Left kidney (tissue), 2 donors: Measurements from ENCODE around the gene DUSP28. TPM values are rescaled to one million over a fixed set of nuclear protein-coding genes. Genes with fewer than 3 reads are reported as not detected.

ENCODE experiments used
- DNase-seq: peaks from one replicate; pipeline ENCODE4 v3.0.0-alpha.2; 2013
- polyA plus RNA-seq: library from polyadenylated mRNA; unstranded; fragments of 120-200 nt; gene quantifications from one replicate; pipeline ENCODE4 v1.2.1, GENCODE V29; 2013; ENCODE audit not compliant: insufficient read length

DUSP28 gene
- polyA plus RNA-seq, 1 donor = 8.3 TPM

DNA sequence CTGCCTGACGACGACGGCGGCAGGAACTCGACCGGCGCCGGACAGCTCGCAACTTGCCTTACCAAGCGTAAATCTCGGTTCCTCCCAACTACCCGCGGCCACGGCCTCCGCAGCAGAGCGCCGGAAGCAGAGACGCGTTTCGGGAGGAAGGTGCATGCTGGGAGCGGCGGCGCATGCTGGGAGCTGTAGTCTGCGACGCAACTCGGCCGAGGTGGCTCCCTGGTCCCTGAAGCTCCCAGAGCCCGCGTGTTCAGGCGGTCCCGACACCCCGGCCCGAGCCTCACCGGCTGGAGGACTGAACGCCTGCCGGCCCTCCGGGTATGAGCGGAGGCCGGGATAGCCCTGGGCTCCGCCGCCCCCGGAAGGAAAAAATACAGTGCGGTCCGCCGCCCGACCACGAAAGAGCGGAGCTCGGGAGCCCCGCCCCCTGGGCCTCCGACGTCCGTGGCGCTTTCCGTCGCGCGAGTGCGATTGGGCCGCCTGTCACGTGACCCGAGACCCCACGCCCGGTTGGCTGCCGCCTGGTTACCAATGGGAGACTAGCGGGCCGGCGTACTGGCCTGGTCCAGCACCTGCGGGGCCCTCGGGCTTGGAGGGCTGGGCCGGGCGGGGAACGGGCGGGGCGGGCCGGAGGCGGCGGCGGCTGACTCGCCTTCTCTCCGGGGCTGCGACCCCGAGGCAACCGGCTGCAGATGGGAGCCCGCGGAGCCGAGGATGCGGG is 26.2 kb downstream of the DUSP28 start, which contains the start of gene CAPN10:
TSS of gene CAPN10 (plus strand) at position 537 of the 721 bp plus-strand sequence. CDS start at position 715, 178 bp downstream.
- peak; percentile 95 for DNase-seq

DNA sequence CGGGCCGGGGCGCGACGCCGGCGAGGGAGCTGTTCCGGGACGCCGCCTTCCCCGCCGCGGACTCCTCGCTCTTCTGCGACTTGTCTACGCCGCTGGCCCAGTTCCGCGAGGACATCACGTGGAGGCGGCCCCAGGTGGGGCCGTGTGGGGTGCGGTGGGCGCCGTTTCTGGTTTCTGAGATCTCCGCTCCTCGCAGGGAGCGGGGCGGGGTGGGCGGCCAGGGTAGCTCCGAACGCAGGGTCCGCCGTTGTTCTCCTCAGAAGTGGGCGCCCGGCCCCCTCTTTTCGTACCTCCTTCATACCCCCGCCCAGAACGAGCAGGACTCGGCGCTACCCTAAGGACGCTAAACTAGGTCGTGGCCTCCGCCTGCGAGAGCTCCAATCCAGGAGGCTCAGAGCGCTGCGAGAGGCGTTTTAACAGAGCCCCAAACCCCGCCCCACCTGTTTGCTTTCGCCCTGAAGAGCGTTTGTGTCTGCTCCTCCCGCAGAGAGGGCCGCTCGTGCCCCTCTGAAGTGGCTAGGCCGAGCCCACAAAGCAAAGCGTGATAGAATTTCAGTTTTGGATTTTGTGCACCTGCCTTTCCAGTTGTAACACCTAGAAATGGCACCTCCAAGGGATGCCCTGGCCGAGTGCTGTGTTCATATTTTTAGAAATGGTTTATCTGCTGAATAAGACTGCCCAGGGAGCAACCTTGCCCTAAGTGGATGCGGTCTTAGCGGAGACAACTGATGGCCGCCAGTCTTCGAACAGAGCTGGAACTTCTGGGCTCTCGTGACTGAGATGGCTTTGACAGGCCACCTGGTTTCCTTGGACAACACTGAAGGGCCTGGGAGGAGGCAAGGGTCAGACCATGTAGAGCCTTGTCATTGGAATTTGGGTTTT is 27.0 kb downstream of the DUSP28 start:
- DNase-seq = no peak

GRCh38 chr2:240588006-240588655 is 28.0 kb downstream of the DUSP28 start:
- DNase-seq = no peak

GRCh38 chr2:240588669-240589068 is 28.5 kb downstream of the DUSP28 start:
- no peak for DNase-seq

- no peak for DNase-seq
Observed at GRCh38 chr2:240589375-240589774, 29.2 kb downstream of the DUSP28 start.

DNA sequence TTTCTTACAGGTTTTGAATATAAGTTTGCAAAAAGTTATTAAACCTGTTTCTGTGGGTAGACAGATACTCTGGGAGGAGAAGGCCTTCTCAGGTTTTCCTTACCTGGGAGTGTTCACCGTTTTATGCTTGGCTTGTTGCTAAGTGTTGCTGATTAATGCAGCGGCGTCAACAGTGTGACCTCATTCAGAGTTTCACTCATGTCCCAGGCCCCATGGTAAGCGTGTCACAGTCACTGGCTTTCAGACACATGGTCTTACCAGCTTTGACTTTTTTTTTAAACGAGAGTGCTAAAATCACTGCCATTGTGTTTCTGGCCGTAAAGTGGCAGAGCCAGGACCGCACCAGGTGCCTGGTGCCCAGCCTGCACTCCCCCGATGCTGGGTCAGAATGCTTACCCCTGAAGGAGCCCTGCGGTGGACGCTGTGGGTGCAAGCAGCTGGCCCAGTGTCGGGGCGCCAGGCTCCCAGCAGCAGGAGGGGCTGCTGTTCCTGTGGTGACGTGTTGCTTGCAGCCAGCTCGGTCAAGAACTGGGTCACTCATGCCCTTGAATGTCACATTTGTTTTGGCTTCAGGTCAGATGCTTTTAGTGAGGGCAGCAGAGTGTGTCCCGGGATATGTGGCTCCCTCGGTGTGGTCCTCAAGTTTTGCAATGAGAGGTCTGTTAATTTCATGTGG is 29.8 kb downstream of the DUSP28 start:
- DNase-seq = no peak

GRCh38 chr2:240590681-240591111 is 30.5 kb downstream of the DUSP28 start:
- no peak for DNase-seq

DNA sequence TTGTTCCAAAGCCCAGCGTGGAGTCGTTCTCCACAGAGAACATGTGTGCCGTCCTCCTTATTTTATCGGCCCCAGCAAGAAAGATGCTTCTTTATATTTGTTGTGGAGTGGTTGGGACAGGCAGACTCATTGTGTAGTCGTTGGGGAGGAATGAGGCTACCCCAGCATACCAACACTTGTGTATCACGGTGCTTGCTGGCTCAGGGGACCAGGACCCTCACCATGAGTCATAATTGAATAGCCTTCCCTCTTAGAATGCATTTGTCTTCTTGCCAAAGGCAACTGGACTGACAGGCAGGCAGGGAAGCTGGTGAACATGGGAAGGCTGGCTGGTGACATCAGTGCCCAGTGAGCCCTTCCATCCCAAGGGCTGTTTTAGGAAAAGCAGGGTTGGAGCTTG is 31.1 kb downstream of the DUSP28 start:
- no peak for DNase-seq

GRCh38 chr2:240591784-240592183 is 31.6 kb downstream of the DUSP28 start:
- DNase-seq = no peak

- no peak for DNase-seq
Observed at GRCh38 chr2:240593026-240593702, 33.0 kb downstream of the DUSP28 start.

GRCh38 chr2:240593703-240594451 is 33.7 kb downstream of the DUSP28 start:
- no peak for DNase-seq

- DNase-seq = no peak
Observed at GRCh38 chr2:240594511-240595380, 34.6 kb downstream of the DUSP28 start.

DNA sequence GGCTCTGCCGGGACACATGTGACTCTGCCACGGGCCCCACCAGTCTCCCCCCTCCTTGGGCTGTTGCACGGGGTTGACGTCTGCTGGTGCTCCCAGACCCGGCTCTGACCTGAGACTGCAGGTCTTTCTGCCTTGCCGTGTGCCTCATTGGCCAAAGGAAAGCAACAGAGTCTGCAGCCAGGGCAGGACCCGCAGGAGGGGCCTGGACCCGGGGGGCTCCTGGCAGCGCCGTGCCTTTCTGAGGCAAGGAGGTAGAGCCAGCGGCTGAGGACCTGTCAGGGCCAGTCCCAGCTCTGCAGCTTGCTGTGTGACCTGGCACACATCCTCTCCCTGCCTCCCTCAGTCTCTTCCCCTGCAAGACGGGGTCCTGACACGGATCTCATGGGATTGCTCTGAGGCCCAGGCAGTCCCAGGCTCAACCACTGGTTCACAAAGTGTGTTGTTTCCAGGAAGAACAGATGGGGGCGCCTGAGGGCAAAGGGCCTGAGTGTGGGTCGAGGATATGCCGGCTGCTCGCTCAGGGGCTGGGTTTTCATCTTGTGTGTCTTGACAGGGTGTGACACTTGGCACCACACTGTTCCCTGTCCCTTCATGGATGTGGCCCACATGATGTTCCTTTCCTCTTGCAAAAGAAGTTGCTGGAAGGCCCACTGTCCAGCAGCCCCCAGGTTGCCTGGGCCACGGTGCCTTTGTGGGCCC is 35.4 kb downstream of the DUSP28 start:
- DNase-seq = no peak

DNA sequence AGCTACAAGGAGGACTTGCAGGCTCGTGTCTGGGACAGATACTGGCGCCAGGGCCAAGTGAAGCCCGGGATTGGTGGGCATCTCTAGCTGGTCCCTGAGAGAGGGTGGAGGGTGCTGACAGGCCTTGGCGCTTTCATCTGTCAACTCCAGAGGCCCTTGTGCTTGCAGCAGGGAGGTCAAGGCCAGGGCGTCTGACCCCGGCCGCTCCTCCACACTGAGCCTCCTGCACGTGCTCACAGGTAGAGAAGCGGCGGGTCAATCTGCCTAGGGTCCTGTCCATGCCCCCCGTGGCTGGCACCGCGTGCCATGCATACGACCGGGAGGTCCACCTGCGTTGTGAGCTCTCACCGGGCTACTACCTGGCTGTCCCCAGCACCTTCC is 35.9 kb downstream of the DUSP28 start:
- DNase-seq = no peak

DNA sequence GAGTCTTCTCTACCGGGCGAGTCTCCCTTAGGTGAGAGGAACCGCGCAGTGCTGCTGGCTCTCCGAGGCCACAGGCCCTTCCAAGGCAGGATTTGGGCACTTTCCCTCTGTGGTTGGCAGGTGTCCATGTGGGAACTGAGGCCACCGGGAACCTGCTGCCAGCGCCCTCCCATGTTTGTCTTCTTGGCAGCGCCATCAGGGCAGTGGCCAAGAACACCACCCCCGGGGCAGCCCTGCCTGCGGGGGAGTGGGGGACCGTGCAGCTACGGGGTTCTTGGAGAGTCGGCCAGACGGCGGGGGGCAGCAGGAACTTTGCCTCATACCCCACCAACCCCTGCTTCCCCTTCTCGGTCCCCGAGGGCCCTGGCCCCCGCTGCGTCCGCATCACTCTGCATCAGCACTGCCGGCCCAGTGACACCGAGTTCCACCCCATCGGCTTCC is 36.4 kb downstream of the DUSP28 start:
- no peak for DNase-seq

DNA sequence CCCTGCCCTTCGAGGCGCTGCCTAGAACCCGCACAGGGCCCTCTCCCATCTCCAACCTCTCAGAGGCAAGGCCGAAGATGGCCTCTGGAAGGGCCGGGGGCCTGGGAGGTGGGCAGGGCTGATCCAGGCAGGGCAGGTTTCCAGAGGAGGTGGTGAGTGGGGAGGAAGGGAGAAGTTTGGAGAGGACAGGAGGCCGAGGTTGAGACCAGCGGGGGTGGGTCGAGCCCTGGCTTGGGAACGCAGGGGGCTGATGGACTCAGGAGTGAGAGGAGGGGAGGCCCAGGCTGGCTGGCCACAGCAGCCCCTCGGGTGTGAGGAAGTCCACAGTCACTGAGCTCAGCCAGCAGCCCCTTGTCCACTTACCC is 36.9 kb downstream of the DUSP28 start:
- DNase-seq = no peak

DNA sequence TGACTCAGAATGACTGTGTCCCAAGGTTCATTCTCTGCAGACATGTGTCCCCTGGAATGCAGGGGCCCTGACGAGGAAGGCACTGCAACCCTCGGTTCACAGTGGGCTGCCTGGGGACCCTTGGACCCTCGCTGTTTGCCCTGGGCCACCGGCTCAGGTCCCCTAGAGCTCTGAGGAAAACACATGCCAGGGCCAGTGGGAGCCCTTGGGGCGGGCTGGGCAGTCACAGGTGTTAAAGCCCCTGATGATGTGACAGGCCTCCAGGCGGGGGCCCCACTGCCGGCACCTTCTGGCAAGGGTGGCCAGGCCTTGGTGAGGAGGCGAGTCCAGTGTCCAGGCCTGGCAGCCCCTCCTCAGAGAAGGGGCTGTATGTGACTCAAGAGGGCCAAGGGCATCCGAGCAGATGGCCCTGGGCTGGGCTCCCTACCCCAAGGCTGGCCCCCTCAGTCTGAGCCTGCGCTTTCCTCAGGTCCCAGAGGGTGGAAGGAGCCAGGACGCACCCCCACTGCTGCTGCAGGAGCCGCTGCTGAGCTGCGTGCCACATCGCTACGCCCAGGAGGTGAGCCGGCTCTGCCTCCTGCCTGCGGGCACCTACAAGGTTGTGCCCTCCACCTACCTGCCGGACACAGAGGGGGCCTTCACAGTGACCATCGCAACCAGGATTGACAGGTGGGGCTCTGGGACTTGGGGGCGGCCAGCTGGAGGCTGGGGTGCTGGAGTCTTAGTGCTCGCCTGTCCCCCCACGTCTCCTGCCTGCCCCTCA is 37.4 kb downstream of the DUSP28 start:
- DNase-seq = no peak

DNA sequence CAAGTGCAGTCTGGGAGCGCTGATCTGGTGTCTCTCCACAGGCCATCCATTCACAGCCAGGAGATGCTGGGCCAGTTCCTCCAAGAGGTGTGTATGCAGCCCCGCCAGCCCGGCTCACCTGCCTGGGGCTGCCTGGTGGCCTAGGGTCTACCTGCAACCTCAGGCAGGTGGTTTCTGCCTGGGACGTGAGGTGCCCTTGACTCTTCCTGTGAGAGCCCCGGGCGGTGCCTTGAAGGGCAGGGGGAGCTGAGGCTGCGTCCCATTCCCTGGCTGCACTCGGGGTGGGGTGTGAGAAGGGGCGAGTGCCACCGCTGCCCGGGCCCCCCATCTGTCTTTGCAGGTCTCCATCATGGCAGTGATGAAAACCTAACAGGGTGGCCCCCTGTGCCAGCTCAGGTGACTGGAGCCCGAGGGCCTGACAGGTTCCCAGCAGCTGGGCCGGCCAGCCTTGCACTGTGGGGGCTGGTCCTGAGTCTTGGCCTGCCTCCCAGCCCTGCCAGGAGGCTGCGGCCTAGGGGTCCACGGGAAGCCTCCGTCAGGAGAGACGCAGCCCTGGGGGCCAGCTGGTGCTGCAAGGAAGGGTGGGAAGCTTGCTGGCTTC is 38.3 kb downstream of the DUSP28 start:
- DNase-seq = no peak
